K562 (cell line): ENCODE results near the gene NRGN. TPM values are rescaled to one million over a fixed set of nuclear protein-coding genes. Genes with fewer than 3 reads are reported as not detected.

Experiments
- ATAC-seq: fragments of 200-7000 bp; cut with Tn5 transposase; 3 replicates; pipeline ENCODE4 v1.9.1; 2020; ENCODE audit warnings: moderate library complexity
- BruUV-seq: library from RNA; stranded (reverse); fragments of 400-500 nt; replicated peaks from 2 replicates; lab custom pipeline; 2021; lab: Mats Ljungman, UMichigan
- CTCF ChIA-PET: fragments of 300-600 bp; formaldehyde crosslinking; extraction: SDS; loops from one replicate; lab custom pipeline; 2021; ENCODE audit warnings: low intra/inter-chr PET ratio; lab: Yijun Ruan, JAX
- POLR2A ChIA-PET: fragments of 300-600, 350-650 bp; sonication (Branson Sonifier 250); formaldehyde crosslinking; extraction: SDS; loops from one replicate; lab custom pipeline; 2021; ENCODE audit warnings: antibody characterized with exemption, inconsistent platforms; lab: Yijun Ruan, JAX
- DNase-seq, 4 experiments: peaks; one replicate each; pipeline versions ENCODE4 v3.0.0 to v3.0.0-alpha.2; 2011 to 2018; ENCODE audit warnings: low spot score in 3 of 4, mixed read lengths in 3 of 4; ENCODE audit errors: extremely low read depth in 1 of 4
- FAIRE-seq: peaks from 2 replicates; lab custom pipeline; 2011; peaks lifted over from hg19 to GRCh38; lab: Jason Lieb, UNC
- H2AFZ ChIP-seq: 2 replicates; pipeline ENCODE4 v1.6.0; 2011; ENCODE audit warnings: low read depth, low read length, control low read depth, inconsistent platforms
- H3K27ac ChIP-seq: fragments of 200-600 bp; 3 replicates; pipeline ENCODE4 v1.8.0; 2011; ENCODE audit warnings: low read depth, mild to moderate bottlenecking, control low read depth, inconsistent platforms, low read length, moderate library complexity, mixed read lengths; ENCODE audit errors: extremely low read depth
- H3K27me3 ChIP-seq, 2 experiments: fragments of 300-600 bp in 1 of 2; 2 replicates in 1 of 2; 3 replicates in 1 of 2; pipeline versions ENCODE4 v1.6.0 to v1.8.0; 2011; ENCODE audit warnings: inconsistent platforms in 2 of 2, low read length in 2 of 2, mild to moderate bottlenecking in 1 of 2, mixed read lengths in 1 of 2, moderate library complexity in 1 of 2; ENCODE audit not compliant: control insufficient read depth in 2 of 2, insufficient read depth in 2 of 2
- H3K36me3 ChIP-seq: fragments of 300-600 bp; 3 replicates; pipeline ENCODE4 v1.8.0; 2011; ENCODE audit warnings: mild to moderate bottlenecking, low read length, inconsistent platforms; ENCODE audit not compliant: control insufficient read depth, insufficient read depth
- H3K4me1 ChIP-seq, 2 experiments: fragments of 200-600 bp in 1 of 2; replicated peaks in 1 of 2; 2 replicates in 1 of 2; 3 replicates in 1 of 2; pipeline versions ENCODE4 v1.5.1 to v1.8.0; 2011; ENCODE audit warnings: inconsistent platforms in 2 of 2, low read length in 2 of 2, mild to moderate bottlenecking in 1 of 2, mixed read lengths in 1 of 2, moderate library complexity in 1 of 2; ENCODE audit not compliant: control insufficient read depth in 2 of 2, insufficient read depth in 2 of 2
- H3K4me2 ChIP-seq: 2 replicates; pipeline ENCODE4 v1.6.1; 2011; ENCODE audit warnings: low read length, control low read depth, inconsistent platforms, mixed read lengths; ENCODE audit not compliant: insufficient read depth
- H3K4me3 ChIP-seq: fragments of 200-600 bp; sonication (generic), shearing (Covaris generic); 2 replicates; pipeline ENCODE4 v1.5.1; 2016; ENCODE audit warnings: control low read depth, inconsistent platforms
- H3K79me2 ChIP-seq: fragments of 200-600 bp; 3 replicates; pipeline ENCODE4 v1.8.0; 2011; ENCODE audit warnings: low read length, inconsistent platforms; ENCODE audit not compliant: control insufficient read depth, insufficient read depth
- H3K9ac ChIP-seq, 2 experiments: 2 replicates each; pipeline versions ENCODE4 v1.6.0 to v1.6.1; 2011; ENCODE audit warnings: low read depth in 2 of 2, low read length in 2 of 2, control low read depth in 1 of 2, inconsistent platforms in 1 of 2, mild to moderate bottlenecking in 1 of 2, mixed read lengths in 1 of 2; ENCODE audit not compliant: insufficient read depth in 1 of 2
- H3K9me1 ChIP-seq: one replicate; pipeline ENCODE4 v1.6.0; 2011; ENCODE audit warnings: inconsistent platforms, mild to moderate bottlenecking, low read length, moderate library complexity; ENCODE audit not compliant: control insufficient read depth, insufficient read depth
- H3K9me3 ChIP-seq: replicated peaks from 2 replicates; pipeline ENCODE4 v1.5.1; 2011; ENCODE audit warnings: low read depth, low read length, inconsistent platforms; ENCODE audit not compliant: control insufficient read depth, insufficient read depth
- H4K20me1 ChIP-seq: replicated peaks from 2 replicates; pipeline ENCODE4 v1.6.1; 2011; ENCODE audit warnings: low read length, inconsistent platforms, mixed read lengths; ENCODE audit not compliant: control insufficient read depth, insufficient read depth
- BDP1 ChIP-seq: IDR thresholded peaks from 3 replicates; pipeline ENCODE4 v1.6.1; 2011; ENCODE audit not compliant: insufficient read length, insufficient read depth
- CUX1 ChIP-seq: fragments of 200-800 bp; sonication (Bioruptor generic); IDR thresholded peaks from 2 replicates; pipeline ENCODE4 v1.6.1; 2016; ENCODE audit warnings: missing genetic modification characterization, missing compliant biosample characterization
- E2F6 ChIP-seq, 2 experiments: IDR thresholded peaks; 2 replicates each; pipeline ENCODE4 v1.6.1; 2011; ENCODE audit warnings: borderline replicate concordance in 1 of 2, control low read depth in 1 of 2, low read depth in 1 of 2, low read length in 1 of 2, mild to moderate bottlenecking in 1 of 2, mixed read lengths in 1 of 2, moderate library complexity in 1 of 2; ENCODE audit not compliant: insufficient read depth in 1 of 2, insufficient read length in 1 of 2, poor library complexity in 1 of 2, severe bottlenecking in 1 of 2; ENCODE audit errors: extremely low read depth in 1 of 2
- FOXK1 ChIP-seq: sonication (generic); formaldehyde crosslinking; IDR thresholded peaks from 2 replicates; pipeline ENCODE4 v1.8.0; 2022; ENCODE audit warnings: missing genetic modification reagents, mild to moderate bottlenecking, borderline replicate concordance
- PHB2 ChIP-seq: fragments of 450-650 bp; IDR thresholded peaks from 2 replicates; pipeline ENCODE4 v1.6.1; 2017; ENCODE audit warnings: low read depth
- PTRF ChIP-seq: fragments of 450-650 bp; IDR thresholded peaks from 2 replicates; pipeline ENCODE4 v1.6.1; 2016; ENCODE audit warnings: mild to moderate bottlenecking, missing genetic modification characterization, missing compliant biosample characterization
- SPI1 ChIP-seq: IDR thresholded peaks from 2 replicates; pipeline ENCODE4 v1.6.1; 2011; ENCODE audit warnings: low read depth, low read length, control low read depth, borderline replicate concordance
- ZNF766 ChIP-seq: fragments of 200-800 bp; sonication (Bioruptor generic); conservative IDR thresholded peaks from 2 replicates; pipeline ENCODE4 v1.6.1; 2016; ENCODE audit warnings: missing genetic modification characterization, missing compliant biosample characterization
- WGBS: fragments of 100-300 bp; shearing (Covaris generic); methylation state at CpG from one replicate; pipeline ENCODE4 v1.1.6; 2016; ENCODE audit warnings: low coverage, mixed read lengths; ENCODE audit not compliant: insufficient coverage; ENCODE audit errors: missing lambda C conversion rate; 5-methylcytosine and 5-hydroxymethylcytosine counted together
- in situ Hi-C: fragments of 300-500 bp; cut with MboI; formaldehyde crosslinking; loops from 4 replicates; pipeline ENCODE4 v1.15.0; 2018; ENCODE audit warnings: inconsistent platforms, mixed read lengths
- intact Hi-C: fragments of 100-400 bp; cut with micrococcal nuclease; formaldehyde crosslinking; loops from 2 replicates; pipeline ENCODE4 v1.14.2; 2022
- polyA plus RNA-seq, 8 experiments: library from polyadenylated mRNA; depleted of rRNA in 4 of 8; stranded (reverse) in 5 of 8; unstranded in 3 of 8; fragments of >200 nt; fragmentation: Nextera tagmentation in 2 of 8; fragmentation: Illumina TruSeq in 1 of 8; extraction: Ambion mirVana in 2 of 8; extraction: Trizol in 1 of 8; gene quantifications; 2 replicates each; pipeline versions ENCODE4 v1.2.1 to v1.2.3, GENCODE V29; 2011 to 2014; ENCODE audit warnings: inconsistent platforms in 1 of 8, missing spikeins in 1 of 8
- total RNA-seq, 7 experiments: library from RNA; depleted of rRNA in 6 of 7; stranded (reverse); fragments of >200 nt in 6 of 7; fragmentation: Illumina TruSeq in 2 of 7; extraction: Trizol in 2 of 7; gene quantifications; 2 replicates each; pipeline versions ENCODE4 v1.2.1 to v1.2.3, GENCODE V29; 2011 to 2021; ENCODE audit warnings: low replicate concordance in 1 of 7

The NRGN gene
- total and polyA plus RNA-seq, 9 of the 15 experiments (the other 6 are each of a cell fraction or from before 2014, with no cell fraction given): 0.29 to 7.8 (median 3.5) TPM; not detected in 2

DNA sequence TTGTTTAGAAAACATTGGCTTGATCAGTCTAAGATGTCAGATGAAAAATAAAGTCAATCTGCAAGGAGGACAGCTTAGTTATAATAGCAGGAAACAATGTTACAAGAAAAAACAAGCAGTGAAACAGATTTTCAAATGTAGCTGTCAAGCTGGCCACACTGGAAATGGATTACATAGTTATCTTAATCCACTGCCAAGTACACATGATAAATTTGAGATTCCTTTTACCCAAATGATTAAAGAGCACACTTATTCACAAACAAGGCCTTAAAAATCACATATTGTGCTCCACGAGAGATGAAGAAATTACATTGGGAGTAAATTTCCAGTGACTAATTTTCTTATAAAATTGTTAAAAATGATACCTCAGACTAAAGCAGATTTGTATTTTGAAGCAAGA is 39.8 kb downstream of the NRGN start (continued):
- no peak for TF ChIP-seq CUX1 (CRISPR knock-in tag)
- TF ChIP-seq PHB2: no peak

GRCh38 chr11:124783002-124783401 is 43.3 kb downstream of the NRGN start:
- no peaks in the 10 kb centered on the region for H3K27me3 ChIP-seq
- WGBS: 47% methylated on average over 4 of the region's 4 CpGs
- FAIRE-seq (no peak), DNase-seq (no peak), ATAC-seq (no peak)
- in situ Hi-C loops: no loop called here
- POLR2A ChIA-PET: interaction anchor here (0.7 kb wide), 1 partner anchor 103 kb away, joined by 3 read pairs; no protein-coding TSS in a partner anchor
- TF ChIP-seq BDP1 (no peak), SPI1 (no peak), PTRF (tag) (no peak), E2F6 (IDR thresholded peaks at IDR 0.05; ENCODE audit: borderline replicate concordance in 1 of 2, extremely low read depth in 1 of 2, insufficient read depth in 1 of 2, insufficient read length in 1 of 2, low read depth in 1 of 2, low read length in 1 of 2, poor library complexity in 1 of 2, severe bottlenecking in 1 of 2) (no peak), FOXK1 (CRISPR knock-in tag) (no peak), ZNF766 (CRISPR knock-in tag) (no peak)
- no peak overlapping the region for H2AFZ ChIP-seq
- no TSS peak for BruUV-seq
- no peak overlapping the region for H3K27ac ChIP-seq
- H3K79me2 ChIP-seq: no peaks in the 10 kb centered on the region
- no peak overlapping the region for H3K4me3 ChIP-seq
- no peaks in the 10 kb centered on the region for H3K9me3 ChIP-seq
- H4K20me1 ChIP-seq: no peaks in the 10 kb centered on the region
- no peaks in the 10 kb centered on the region for H3K4me1 ChIP-seq
- intact Hi-C loops: no loop called here
- CTCF ChIA-PET: no interaction called here
- H3K9ac ChIP-seq: no peak overlapping the region
- H3K4me2 ChIP-seq: no peak overlapping the region
- no peaks in the 10 kb centered on the region for H3K36me3 ChIP-seq
- no peaks in the 10 kb centered on the region for H3K9me1 ChIP-seq
